ENCODE results near the gene GUCA1A.

GUCA1A gene

GRCh38 chr6:42171813-42172581 lies 1.2 kb upstream of the GUCA1A start:
- Histone ChIP-seq H3K4me1 (ENCODE audit: control insufficient read depth in 1 of 2, insufficient read depth in 2 of 2, low read length in 2 of 2) (peaks cover 0 to 1% of the 10 kb centered on the region in 2 donors), H3K9ac (ENCODE audit: low read depth in 1 of 2, low read length in 2 of 2) (no peak overlapping the region), H3K9me3 (ENCODE audit: control insufficient read depth in 1 of 2, low read length in 2 of 2) (no peaks in the 10 kb centered on the region), H3K27ac (ENCODE audit: low read depth, low read length) (no peak overlapping the region), H3K4me3 (ENCODE audit: low read depth in 1 of 2, low read length in 2 of 2) (no peak overlapping the region), H3K27me3 (ENCODE audit: control insufficient read depth in 1 of 2, insufficient read depth in 2 of 2, low read length in 2 of 2) (no peaks in the 10 kb centered on the region), H3K36me3 (ENCODE audit: control insufficient read depth in 1 of 2, insufficient read depth in 2 of 2, low read length in 2 of 2) (no peaks in the 10 kb centered on the region)

GRCh38 chr6:42175860-42176259 lies 2.7 kb downstream of the GUCA1A start:
- no peak overlapping the region for H3K27ac ChIP-seq (ENCODE audit: low read depth, low read length)
- H3K36me3 ChIP-seq (ENCODE audit: control insufficient read depth in 1 of 2, insufficient read depth in 2 of 2, low read length in 2 of 2): no peaks in the 10 kb centered on the region
- no peaks in the 10 kb centered on the region for H3K27me3 ChIP-seq (ENCODE audit: control insufficient read depth in 1 of 2, insufficient read depth in 2 of 2, low read length in 2 of 2)
- H3K4me1 ChIP-seq (ENCODE audit: control insufficient read depth in 1 of 2, insufficient read depth in 2 of 2, low read length in 2 of 2): no peaks in the 10 kb centered on the region
- no peak overlapping the region for H3K4me3 ChIP-seq (ENCODE audit: low read depth in 1 of 2, low read length in 2 of 2)
- H3K9me3 ChIP-seq (ENCODE audit: control insufficient read depth in 1 of 2, low read length in 2 of 2): no peaks in the 10 kb centered on the region
- H3K9ac ChIP-seq (ENCODE audit: low read depth in 1 of 2, low read length in 2 of 2): no peak overlapping the region

GRCh38 chr6:42176981-42177380 lies 3.8 kb downstream of the GUCA1A start:
- no peaks in the 10 kb centered on the region for H3K36me3 ChIP-seq (ENCODE audit: control insufficient read depth in 1 of 2, insufficient read depth in 2 of 2, low read length in 2 of 2)
- no peaks in the 10 kb centered on the region for H3K9me3 ChIP-seq (ENCODE audit: control insufficient read depth in 1 of 2, low read length in 2 of 2)
- no peak overlapping the region for H3K9ac ChIP-seq (ENCODE audit: low read depth in 1 of 2, low read length in 2 of 2)

GRCh38 chr6:42177514-42178364 lies 4.6 kb downstream of the GUCA1A start:
- Histone ChIP-seq H3K9ac (ENCODE audit: low read depth in 1 of 2, low read length in 2 of 2) (no peak overlapping the region), H3K4me1 (ENCODE audit: control insufficient read depth in 1 of 2, insufficient read depth in 2 of 2, low read length in 2 of 2) (no peaks in the 10 kb centered on the region), H3K27me3 (ENCODE audit: control insufficient read depth in 1 of 2, insufficient read depth in 2 of 2, low read length in 2 of 2) (no peaks in the 10 kb centered on the region), H3K36me3 (ENCODE audit: control insufficient read depth in 1 of 2, insufficient read depth in 2 of 2, low read length in 2 of 2) (no peaks in the 10 kb centered on the region), H3K9me3 (ENCODE audit: control insufficient read depth in 1 of 2, low read length in 2 of 2) (no peaks in the 10 kb centered on the region), H3K4me3 (ENCODE audit: low read depth in 1 of 2, low read length in 2 of 2) (no peak overlapping the region), H3K27ac (ENCODE audit: low read depth, low read length) (no peak overlapping the region)

More at GRCh38 chr6:42176981-42177380, 3.8 kb downstream of the GUCA1A start:
- H3K27ac ChIP-seq (ENCODE audit: low read depth, low read length): no peak overlapping the region
- H3K4me1 ChIP-seq (ENCODE audit: control insufficient read depth in 1 of 2, insufficient read depth in 2 of 2, low read length in 2 of 2): no peaks in the 10 kb centered on the region
- H3K27me3 ChIP-seq (ENCODE audit: control insufficient read depth in 1 of 2, insufficient read depth in 2 of 2, low read length in 2 of 2): no peaks in the 10 kb centered on the region
- H3K4me3 ChIP-seq (ENCODE audit: low read depth in 1 of 2, low read length in 2 of 2): no peak overlapping the region

GRCh38 chr6:42179261-42179944 lies 6.2 kb downstream of the GUCA1A start:
- Histone ChIP-seq H3K36me3 (ENCODE audit: control insufficient read depth in 1 of 2, insufficient read depth in 2 of 2, low read length in 2 of 2) (no peaks in the 10 kb centered on the region), H3K27ac (ENCODE audit: low read depth, low read length) (no peak overlapping the region), H3K9ac (ENCODE audit: low read depth in 1 of 2, low read length in 2 of 2) (no peak overlapping the region), H3K27me3 (ENCODE audit: control insufficient read depth in 1 of 2, insufficient read depth in 2 of 2, low read length in 2 of 2) (no peaks in the 10 kb centered on the region), H3K4me1 (ENCODE audit: control insufficient read depth in 1 of 2, insufficient read depth in 2 of 2, low read length in 2 of 2) (no peaks in the 10 kb centered on the region), H3K4me3 (ENCODE audit: low read depth in 1 of 2, low read length in 2 of 2) (no peak overlapping the region), H3K9me3 (ENCODE audit: control insufficient read depth in 1 of 2, low read length in 2 of 2) (no peaks in the 10 kb centered on the region)

- Histone ChIP-seq H3K27ac (ENCODE audit: low read depth, low read length) (no peak overlapping the region), H3K9me3 (ENCODE audit: control insufficient read depth in 1 of 2, low read length in 2 of 2) (no peaks in the 10 kb centered on the region), H3K4me3 (ENCODE audit: low read depth in 1 of 2, low read length in 2 of 2) (no peak overlapping the region), H3K9ac (ENCODE audit: low read depth in 1 of 2, low read length in 2 of 2) (no peak overlapping the region), H3K36me3 (ENCODE audit: control insufficient read depth in 1 of 2, insufficient read depth in 2 of 2, low read length in 2 of 2) (no peaks in the 10 kb centered on the region), H3K27me3 (ENCODE audit: control insufficient read depth in 1 of 2, insufficient read depth in 2 of 2, low read length in 2 of 2) (no peaks in the 10 kb centered on the region), H3K4me1 (ENCODE audit: control insufficient read depth in 1 of 2, insufficient read depth in 2 of 2, low read length in 2 of 2) (no peaks in the 10 kb centered on the region)
These were observed 6.8 kb downstream of the GUCA1A start for GRCh38 chr6:42179945-42180313.

GRCh38 chr6:42182101-42182500 lies 8.9 kb downstream of the GUCA1A start:
- Histone ChIP-seq H3K4me1 (ENCODE audit: control insufficient read depth in 1 of 2, insufficient read depth in 2 of 2, low read length in 2 of 2) (no peaks in the 10 kb centered on the region), H3K27ac (ENCODE audit: low read depth, low read length) (no peak overlapping the region), H3K9ac (ENCODE audit: low read depth in 1 of 2, low read length in 2 of 2) (no peak overlapping the region), H3K27me3 (ENCODE audit: control insufficient read depth in 1 of 2, insufficient read depth in 2 of 2, low read length in 2 of 2) (no peaks in the 10 kb centered on the region), H3K36me3 (ENCODE audit: control insufficient read depth in 1 of 2, insufficient read depth in 2 of 2, low read length in 2 of 2) (no peaks in the 10 kb centered on the region), H3K9me3 (ENCODE audit: control insufficient read depth in 1 of 2, low read length in 2 of 2) (no peaks in the 10 kb centered on the region), H3K4me3 (ENCODE audit: low read depth in 1 of 2, low read length in 2 of 2) (no peak overlapping the region)

- H3K27ac ChIP-seq (ENCODE audit: low read depth, low read length): no peak overlapping the region
- no peaks in the 10 kb centered on the region for H3K9me3 ChIP-seq (ENCODE audit: control insufficient read depth in 1 of 2, low read length in 2 of 2)
- no peak overlapping the region for H3K4me3 ChIP-seq (ENCODE audit: low read depth in 1 of 2, low read length in 2 of 2)
- H3K9ac ChIP-seq (ENCODE audit: low read depth in 1 of 2, low read length in 2 of 2): no peak overlapping the region
- H3K4me1 ChIP-seq (ENCODE audit: control insufficient read depth in 1 of 2, insufficient read depth in 2 of 2, low read length in 2 of 2): no peaks in the 10 kb centered on the region
- H3K36me3 ChIP-seq (ENCODE audit: control insufficient read depth in 1 of 2, insufficient read depth in 2 of 2, low read length in 2 of 2): no peaks in the 10 kb centered on the region
- no peaks in the 10 kb centered on the region for H3K27me3 ChIP-seq (ENCODE audit: control insufficient read depth in 1 of 2, insufficient read depth in 2 of 2, low read length in 2 of 2)
These were observed 11.3 kb downstream of the GUCA1A start for GRCh38 chr6:42184475-42184874.

- Histone ChIP-seq H3K27ac (ENCODE audit: low read depth, low read length) (no peak overlapping the region), H3K4me3 (ENCODE audit: low read depth in 1 of 2, low read length in 2 of 2) (no peak overlapping the region), H3K27me3 (ENCODE audit: control insufficient read depth in 1 of 2, insufficient read depth in 2 of 2, low read length in 2 of 2) (no peaks in the 10 kb centered on the region), H3K9ac (ENCODE audit: low read depth in 1 of 2, low read length in 2 of 2) (no peak overlapping the region), H3K9me3 (ENCODE audit: control insufficient read depth in 1 of 2, low read length in 2 of 2) (no peaks in the 10 kb centered on the region), H3K36me3 (ENCODE audit: control insufficient read depth in 1 of 2, insufficient read depth in 2 of 2, low read length in 2 of 2) (no peaks in the 10 kb centered on the region), H3K4me1 (ENCODE audit: control insufficient read depth in 1 of 2, insufficient read depth in 2 of 2, low read length in 2 of 2) (no peaks in the 10 kb centered on the region)
These were observed 12.4 kb downstream of the GUCA1A start for GRCh38 chr6:42185597-42185996.

GRCh38 chr6:42188406-42188805 lies 15.2 kb downstream of the GUCA1A start:
- Histone ChIP-seq H3K4me3 (ENCODE audit: low read depth in 1 of 2, low read length in 2 of 2) (no peak overlapping the region), H3K9ac (ENCODE audit: low read depth in 1 of 2, low read length in 2 of 2) (no peak overlapping the region), H3K36me3 (ENCODE audit: control insufficient read depth in 1 of 2, insufficient read depth in 2 of 2, low read length in 2 of 2) (no peaks in the 10 kb centered on the region), H3K27ac (ENCODE audit: low read depth, low read length) (no peak overlapping the region), H3K4me1 (ENCODE audit: control insufficient read depth in 1 of 2, insufficient read depth in 2 of 2, low read length in 2 of 2) (no peaks in the 10 kb centered on the region), H3K9me3 (ENCODE audit: control insufficient read depth in 1 of 2, low read length in 2 of 2) (no peaks in the 10 kb centered on the region), H3K27me3 (ENCODE audit: control insufficient read depth in 1 of 2, insufficient read depth in 2 of 2, low read length in 2 of 2) (no peaks in the 10 kb centered on the region)
